Ramos (cell line): Measurements from ENCODE around the gene ECE2.

Experiments used
- in situ Hi-C: fragments of 300-500 bp; cut with MboI; formaldehyde crosslinking; loops from one replicate; pipeline ENCODE4 v1.14.3; 2022; ENCODE audit warnings: low sequenced_read_pairs; ENCODE audit not compliant: unreplicated experiment

The ECE2 gene

GRCh38 chr3:184275961-184276910, at the start of gene ECE2:
ECE2 (plus strand) TSS chr3:184276022; CDS start chr3:184276154, 132 bp downstream.
- in situ Hi-C loops = loop anchor here (25.0 kb wide), 1 partner anchor 839 kb away; the partner anchor contains the start of gene MCF2L2

GRCh38 chr3:184227481-184227935, 48.3 kb upstream of the ECE2 start:
- in situ Hi-C loops = loop anchor here (5.0 kb wide), 1 partner anchor 55 kb away; no protein-coding TSS in a partner anchor

GRCh38 chr3:184228376-184229137, 47.3 kb upstream of the ECE2 start:
- in situ Hi-C loops = loop anchor here (5.0 kb wide), 1 partner anchor 54 kb away; no protein-coding TSS in a partner anchor

GRCh38 chr3:184229394-184230080, 46.3 kb upstream of the ECE2 start, which contains the start of gene VWA5B2:
VWA5B2 (plus strand) TSS chr3:184229585; CDS start chr3:184230529, 944 bp downstream.
- in situ Hi-C loops = loop anchor here (5.0 kb wide), 1 partner anchor 53 kb away; no protein-coding TSS in a partner anchor

GRCh38 chr3:184230081-184230602, 45.7 kb upstream of the ECE2 start:
- in situ Hi-C loops = no loop called here

- in situ Hi-C loops = no loop called here
These were observed 45.0 kb upstream of the ECE2 start for GRCh38 chr3:184230603-184231528.

- in situ Hi-C loops = no loop called here
These were observed 44.2 kb upstream of the ECE2 start for GRCh38 chr3:184231671-184232070.

GRCh38 chr3:184233127-184233843, 42.5 kb upstream of the ECE2 start:
- in situ Hi-C loops = no loop called here

- in situ Hi-C loops = no loop called here
These were observed 41.6 kb upstream of the ECE2 start for GRCh38 chr3:184234224-184234623.

- in situ Hi-C loops = no loop called here
These were observed 41.0 kb upstream of the ECE2 start for GRCh38 chr3:184234671-184235380.

- in situ Hi-C loops = no loop called here
These were observed 40.3 kb upstream of the ECE2 start for GRCh38 chr3:184235381-184236032.

GRCh38 chr3:184236033-184236410, 39.8 kb upstream of the ECE2 start:
- in situ Hi-C loops = no loop called here

- in situ Hi-C loops = no loop called here
These were observed 39.2 kb upstream of the ECE2 start for GRCh38 chr3:184236636-184237035.

GRCh38 chr3:184237211-184237610, 38.6 kb upstream of the ECE2 start:
- in situ Hi-C loops = no loop called here

- in situ Hi-C loops = no loop called here
These were observed 38.0 kb upstream of the ECE2 start for GRCh38 chr3:184237807-184238206.

- in situ Hi-C loops = no loop called here
These were observed 37.5 kb upstream of the ECE2 start for GRCh38 chr3:184238246-184238818.

- in situ Hi-C loops = no loop called here
These were observed 36.6 kb upstream of the ECE2 start for GRCh38 chr3:184239221-184239620.
